Thyroid gland (tissue), 4 donors: Measurements from ENCODE around the gene NFIA.

Experiments used
- CTCF ChIP-seq, 6 experiments: fragments of 200-600 bp in 3 of 6; fragments of 450-650 bp in 3 of 6; sonication (generic) in 3 of 6; IDR thresholded peaks; one replicate each; pipeline ENCODE4 v1.5.1; 2016 to 2019; ENCODE audit warnings: antibody characterized with exemption in 6 of 6, mild to moderate bottlenecking in 2 of 6, inconsistent platforms in 1 of 6, moderate library complexity in 1 of 6
- POLR2A ChIP-seq, 2 donors: fragments of 450-650 bp; IDR thresholded peaks; one replicate each; pipeline ENCODE4 v1.6.1; 2017; ENCODE audit warnings: antibody characterized with exemption in 2 of 2, mild to moderate bottlenecking in 2 of 2, moderate library complexity in 1 of 2

- TF ChIP-seq CTCF (IDR thresholded peaks at IDR 0.05) (peak; percentile 45 to 93 (median 82)), POLR2A (IDR thresholded peaks at IDR 0.05) (peak in 1 of 2 donors; percentile 38)
These were observed 255.9 kb downstream of the NFIA start for GRCh38 chr1:61337981-61338848.
